ENCODE results near the gene EAF1. TPM values are rescaled to one million over a fixed set of nuclear protein-coding genes. Genes with fewer than 3 reads are reported as not detected.
"Not testable (repeated sequence)": the region's sequence is repeated elsewhere in the genome, so short reads cannot be mapped to it uniquely, and the experiment has no call there.

Gene EAF1
- total RNA-seq, 2 donors from 2014 or later = 29.1 to 33.1 TPM

DNA sequence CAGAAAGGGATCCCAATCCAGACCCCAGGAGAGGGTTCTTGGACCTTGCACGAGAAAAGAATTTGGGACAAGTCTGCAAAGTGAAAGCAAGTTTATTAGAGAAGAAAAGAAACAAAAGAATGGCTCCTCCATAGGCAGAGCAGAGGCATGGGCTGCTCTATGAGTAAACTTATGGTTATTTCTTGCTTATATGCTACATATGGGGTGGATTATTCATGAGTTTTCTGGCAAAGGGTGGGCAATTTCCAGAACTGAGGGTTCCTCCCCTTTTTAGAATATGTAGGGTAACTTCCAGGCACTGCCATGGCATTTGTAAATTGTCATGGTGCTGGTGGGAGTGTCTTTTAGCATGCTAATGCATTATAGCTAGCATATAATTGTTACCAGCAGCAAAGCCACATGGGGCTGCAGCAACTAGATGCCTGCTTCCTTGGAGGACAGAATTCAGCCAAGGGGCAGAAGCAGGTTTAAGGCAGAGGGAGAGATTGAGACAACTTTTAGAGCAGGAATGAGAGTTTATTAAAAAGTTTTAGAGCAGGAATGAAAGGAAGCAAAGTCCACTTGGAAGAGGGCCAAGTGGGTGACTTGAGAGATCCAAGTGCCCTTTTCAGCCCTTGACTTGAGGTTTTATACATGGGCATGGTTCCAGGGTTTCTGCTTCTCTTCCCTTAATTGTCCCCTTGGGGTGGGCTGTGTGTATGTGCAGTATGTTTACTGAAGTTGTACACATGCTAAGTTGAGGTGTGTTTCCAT is 41.3 kb upstream of the EAF1 start:
- Histone ChIP-seq H3K4me1 (ENCODE audit: control insufficient read depth, insufficient read depth, low read length) (no peaks in the 10 kb centered on the region), H3K36me3 (ENCODE audit: control insufficient read depth, insufficient read depth, low read length) (no peaks in the 10 kb centered on the region), H3K27ac (ENCODE audit: low read depth, low read length) (no peak overlapping the region), H3K4me3 (ENCODE audit: low read length) (no peak overlapping the region), H3K9ac (ENCODE audit: extremely low read depth, low read length, poor library complexity, severe bottlenecking) (no peak overlapping the region), H3K9me3 (ENCODE audit: control insufficient read depth, low read length) (peaks cover 16% of the 10 kb centered on the region), H3K27me3 (ENCODE audit: control insufficient read depth, insufficient read depth, low read length, poor library complexity, severe bottlenecking) (no peaks in the 10 kb centered on the region)
- Mint-ChIP-seq H3K4me1 (no peaks in the 10 kb centered on the region), H3K4me3 (no peak overlapping the region), H3K9me3 (peaks cover 21% of the 10 kb centered on the region), H3K27me3 (ENCODE audit: insufficient read depth) (no peaks in the 10 kb centered on the region), H3K36me3 (ENCODE audit: low read depth) (no peaks in the 10 kb centered on the region), H3K27ac (no peak overlapping the region)
- TF ChIP-seq, protein P1, sequence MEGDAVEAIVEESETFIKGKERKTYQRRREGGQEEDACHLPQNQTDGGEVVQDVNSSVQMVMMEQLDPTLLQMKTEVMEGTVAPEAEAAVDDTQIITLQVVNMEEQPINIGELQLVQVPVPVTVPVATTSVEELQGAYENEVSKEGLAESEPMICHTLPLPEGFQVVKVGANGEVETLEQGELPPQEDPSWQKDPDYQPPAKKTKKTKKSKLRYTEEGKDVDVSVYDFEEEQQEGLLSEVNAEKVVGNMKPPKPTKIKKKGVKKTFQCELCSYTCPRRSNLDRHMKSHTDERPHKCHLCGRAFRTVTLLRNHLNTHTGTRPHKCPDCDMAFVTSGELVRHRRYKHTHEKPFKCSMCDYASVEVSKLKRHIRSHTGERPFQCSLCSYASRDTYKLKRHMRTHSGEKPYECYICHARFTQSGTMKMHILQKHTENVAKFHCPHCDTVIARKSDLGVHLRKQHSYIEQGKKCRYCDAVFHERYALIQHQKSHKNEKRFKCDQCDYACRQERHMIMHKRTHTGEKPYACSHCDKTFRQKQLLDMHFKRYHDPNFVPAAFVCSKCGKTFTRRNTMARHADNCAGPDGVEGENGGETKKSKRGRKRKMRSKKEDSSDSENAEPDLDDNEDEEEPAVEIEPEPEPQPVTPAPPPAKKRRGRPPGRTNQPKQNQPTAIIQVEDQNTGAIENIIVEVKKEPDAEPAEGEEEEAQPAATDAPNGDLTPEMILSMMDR (conservative IDR thresholded peaks at IDR 0.05) = no peak
- WGBS, 2 experiments (ENCODE audit: insufficient coverage in 1 of 2, insufficient read length in 1 of 2) = 85 to 100% methylated on average over 1 of the region's 1 CpG
- no peak for DNase-seq

DNA sequence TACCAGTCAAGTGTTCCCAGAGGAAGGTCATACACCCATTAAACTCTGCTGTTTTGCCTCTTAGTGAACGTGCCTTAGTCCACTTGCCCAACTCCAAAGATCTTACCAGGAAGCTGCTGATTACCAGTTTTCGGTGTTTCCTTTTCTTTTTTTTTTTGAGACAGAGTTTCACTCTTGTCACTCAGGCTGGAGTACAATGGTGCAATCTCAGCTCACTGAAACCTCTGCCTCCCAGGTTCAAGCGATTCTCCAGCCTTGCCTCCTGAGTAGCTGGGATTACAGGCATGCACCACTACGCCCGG is 40.8 kb upstream of the EAF1 start:
- not testable (repeated sequence) for H3K9ac ChIP-seq (ENCODE audit: extremely low read depth, low read length, poor library complexity, severe bottlenecking); H3K4me3 Mint-ChIP-seq; H3K36me3 Mint-ChIP-seq (ENCODE audit: low read depth); H3K4me3 ChIP-seq (ENCODE audit: low read length); H3K27ac Mint-ChIP-seq; H3K27ac ChIP-seq (ENCODE audit: low read depth, low read length); H3K36me3 ChIP-seq (ENCODE audit: control insufficient read depth, insufficient read depth, low read length); H3K27me3 Mint-ChIP-seq (ENCODE audit: insufficient read depth); H3K4me1 ChIP-seq (ENCODE audit: control insufficient read depth, insufficient read depth, low read length); H3K4me1 Mint-ChIP-seq; H3K27me3 ChIP-seq (ENCODE audit: control insufficient read depth, insufficient read depth, low read length, poor library complexity, severe bottlenecking); DNase-seq
- peaks cover 16% of the 10 kb centered on the region for H3K9me3 ChIP-seq (ENCODE audit: control insufficient read depth, low read length)
- peaks cover 23% of the 10 kb centered on the region for H3K9me3 Mint-ChIP-seq
- WGBS, 2 experiments (ENCODE audit: insufficient coverage in 1 of 2, insufficient read length in 1 of 2) = 98% methylated on average over 5 of the region's 5 CpGs

DNA sequence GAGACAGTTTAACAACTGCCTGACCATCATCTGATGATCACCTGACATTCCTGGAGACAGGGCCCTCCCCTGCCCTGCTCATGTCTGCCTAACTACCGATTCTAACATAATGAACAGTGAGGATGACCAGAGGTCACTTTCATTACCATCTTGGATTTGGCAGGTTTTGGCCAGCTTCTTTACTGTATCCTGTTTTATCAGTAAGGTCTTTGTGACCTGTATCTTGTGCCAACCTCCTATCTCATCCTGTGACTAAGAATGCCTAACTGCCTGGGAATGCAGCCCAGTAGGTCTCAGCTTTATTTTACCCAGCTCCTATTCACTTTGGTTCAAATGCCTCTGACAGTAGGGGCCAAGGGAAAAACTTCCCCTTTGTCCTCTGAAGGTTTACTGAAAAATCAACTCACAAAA is 40.2 kb upstream of the EAF1 start:
- no peak overlapping the region for H3K27ac Mint-ChIP-seq
- no peak for DNase-seq

More for the DNA sequence above, 40.2 kb upstream of the EAF1 start:
- no peak overlapping the region for H3K4me3 ChIP-seq (ENCODE audit: low read length)
- no peaks in the 10 kb centered on the region for H3K36me3 Mint-ChIP-seq (ENCODE audit: low read depth)
- TF ChIP-seq, protein P1 (conservative IDR thresholded peaks at IDR 0.05) = no peak
- no peaks in the 10 kb centered on the region for H3K27me3 ChIP-seq (ENCODE audit: control insufficient read depth, insufficient read depth, low read length, poor library complexity, severe bottlenecking)
- H3K9ac ChIP-seq (ENCODE audit: extremely low read depth, low read length, poor library complexity, severe bottlenecking) = no peak overlapping the region
- WGBS, 2 experiments (ENCODE audit: insufficient coverage in 1 of 2, insufficient read length in 1 of 2) = 86 to 92% methylated on average over 1 of the region's 1 CpG
- H3K27ac ChIP-seq (ENCODE audit: low read depth, low read length) = no peak overlapping the region
- peaks cover 16% of the 10 kb centered on the region for H3K9me3 ChIP-seq (ENCODE audit: control insufficient read depth, low read length)
- H3K27me3 Mint-ChIP-seq (ENCODE audit: insufficient read depth) = no peaks in the 10 kb centered on the region
- no peaks in the 10 kb centered on the region for H3K4me1 ChIP-seq (ENCODE audit: control insufficient read depth, insufficient read depth, low read length)
- peaks cover 23% of the 10 kb centered on the region for H3K9me3 Mint-ChIP-seq
- no peak overlapping the region for H3K4me3 Mint-ChIP-seq
- H3K4me1 Mint-ChIP-seq = no peaks in the 10 kb centered on the region
- no peaks in the 10 kb centered on the region for H3K36me3 ChIP-seq (ENCODE audit: control insufficient read depth, insufficient read depth, low read length)
